Measurements from ENCODE around the gene CDH4. TPM values are rescaled to one million over a fixed set of nuclear protein-coding genes. Genes with fewer than 3 reads are reported as not detected.

The CDH4 gene
- total and polyA plus RNA-seq, 2 of the 13 experiments (the other 11 are each of a cell fraction or from before 2014, with no cell fraction given), result not detected

- TF ChIP-seq ZNF121 (CRISPR knock-in tag; IDR thresholded peaks at IDR 0.05), result no peak
- peak; percentile 53; the same call in 1 of the 2 replicates for TF ChIP-seq IKZF1 (IDR thresholded peaks at IDR 0.05)
- peak; percentile 33; the same call in 1 of the 2 replicates for TF ChIP-seq FOXA1 (IDR thresholded peaks at IDR 0.05)
- no peak for TF ChIP-seq FOXA1 (CRISPR knock-in tag; IDR thresholded peaks at IDR 0.05)
Observed at GRCh38 chr20:61387204-61387953, 135.3 kb downstream of the CDH4 start (continued).

GRCh38 chr20:61387954-61388348 is 135.9 kb downstream of the CDH4 start:
- intact Hi-C loops (cut with micrococcal nuclease; ENCODE audit: unreplicated experiment), result no loop called here
- Histone ChIP-seq H3K9ac (ENCODE audit: insufficient read depth, low read depth, low read length) (no peak overlapping the region), H4K20me1 (ENCODE audit: insufficient read depth, low read length) (no peaks in the 10 kb centered on the region), H3K4me3 (replicated peaks in 1 of 3; ENCODE audit: insufficient read depth in 1 of 3, low read depth in 2 of 3, low read length in 3 of 3) (no peak overlapping the region), H3K9me3 (ENCODE audit: low read length) (peaks cover 14% of the 10 kb centered on the region; the same call in 1 of the 2 replicates), H3K4me1 (ENCODE audit: insufficient read depth, low read length) (no peaks in the 10 kb centered on the region), H3K79me2 (ENCODE audit: insufficient read depth, low read length) (no peaks in the 10 kb centered on the region), H3K4me2 (ENCODE audit: low read depth, low read length) (no peak overlapping the region), H2AFZ (ENCODE audit: low read length) (no peak overlapping the region), H3K27ac (ENCODE audit: extremely low read length, insufficient read depth, low read length) (no peak overlapping the region), H3K27me3 (ENCODE audit: control insufficient read depth in 1 of 2, insufficient read depth in 2 of 2, low read length in 2 of 2) (peaks cover 0 to 33% of the 10 kb centered on the region in 2 experiments; a peak in 3 of 5 replicates), H3K36me3 (replicated peaks in 1 of 2; ENCODE audit: control insufficient read depth in 1 of 2, insufficient read depth in 2 of 2, low read length in 2 of 2) (no peaks in the 10 kb centered on the region)
- CTCF ChIA-PET (ENCODE audit: low intra/inter-chr PET ratio, low total read pairs), result no interaction called here
- 2% methylated on average over 4 of the region's 7 CpGs for WGBS (ENCODE audit: low lambda C conversion rate)
- no TSS peak for BruUV-seq (replicated peaks)
- DNase-seq (ENCODE audit: low spot score) (no peak), ATAC-seq (no peak), FAIRE-seq (no peak)
- in situ Hi-C loops (cut with HindIII; ENCODE audit: extremely low pct_ligation_motif_present, low pct_unique_long_range_greater_than_20kb), result no loop called here
- TF ChIP-seq HIC2 (CRISPR knock-in tag; IDR thresholded peaks at IDR 0.05; ENCODE audit: low read depth) (no peak), ZNF629 (CRISPR knock-in tag; conservative IDR thresholded peaks at IDR 0.05) (no peak), ZNF207 (IDR thresholded peaks at IDR 0.05; ENCODE audit: borderline replicate concordance) (no peak), ZSCAN20 (CRISPR knock-in tag; IDR thresholded peaks at IDR 0.05; ENCODE audit: borderline replicate concordance) (no peak), ZNF772 (CRISPR knock-in tag; IDR thresholded peaks at IDR 0.05) (no peak), HES4 (CRISPR knock-in tag; IDR thresholded peaks at IDR 0.05; ENCODE audit: borderline replicate concordance) (no peak), FOSL2 (CRISPR knock-in tag; IDR thresholded peaks at IDR 0.05) (no peak), ZBTB3 (CRISPR knock-in tag; IDR thresholded peaks at IDR 0.05; ENCODE audit: borderline replicate concordance, low read depth) (no peak), PRDM10 (CRISPR knock-in tag; IDR thresholded peaks at IDR 0.05; ENCODE audit: low read depth) (no peak), ZFY (CRISPR knock-in tag; IDR thresholded peaks at IDR 0.05) (no peak), HNRNPL (IDR thresholded peaks at IDR 0.05; ENCODE audit: low read depth, low read length) (no peak)
- POLR2A ChIA-PET, result no interaction called here

All from HepG2 (cell line).